HepG2 (cell line): Measurements from ENCODE around the gene CENPB. TPM values are rescaled to one million over a fixed set of nuclear protein-coding genes. Genes with fewer than 3 reads are reported as not detected.

Source experiments
- DBP ChIP-seq: sonication (generic); formaldehyde crosslinking; IDR thresholded peaks from 2 replicates; pipeline ENCODE4 v1.4.0; 2020; ENCODE audit warnings: missing genetic modification reagents; ENCODE audit errors: not compliant biosample characterization
- FLYWCH1 ChIP-seq: sonication (generic); formaldehyde crosslinking; IDR thresholded peaks from 2 replicates; pipeline ENCODE4 v1.8.1; 2023; ENCODE audit warnings: mild to moderate bottlenecking, missing genetic modification reagents
- FOXP4 ChIP-seq: sonication (generic); formaldehyde crosslinking; IDR thresholded peaks from 2 replicates; pipeline ENCODE4 v1.4.0; 2020; ENCODE audit warnings: missing genetic modification reagents
- MIER3 ChIP-seq: IDR thresholded peaks from 2 replicates; pipeline ENCODE4 v1.6.1; 2016; ENCODE audit warnings: missing compliant biosample characterization, borderline replicate concordance
- RARA ChIP-seq: IDR thresholded peaks from 2 replicates; pipeline ENCODE4 v1.6.1; 2016; ENCODE audit warnings: missing genetic modification reagents, missing compliant biosample characterization
- SATB2 ChIP-seq: sonication (generic); formaldehyde crosslinking; IDR thresholded peaks from 2 replicates; pipeline ENCODE4 v1.5.0; 2020; ENCODE audit warnings: missing genetic modification reagents
- SP5 ChIP-seq: IDR thresholded peaks from 2 replicates; pipeline ENCODE4 v1.6.1; 2016; ENCODE audit warnings: low read depth, borderline replicate concordance
- TERF1 ChIP-seq: sonication (generic); formaldehyde crosslinking; IDR thresholded peaks from 2 replicates; pipeline ENCODE4 v1.8.0; 2022; ENCODE audit warnings: mild to moderate bottlenecking, missing genetic modification reagents, moderate library complexity
- ZBTB2 ChIP-seq: sonication (generic); formaldehyde crosslinking; IDR thresholded peaks from 2 replicates; pipeline ENCODE4 v1.8.0; 2022; ENCODE audit warnings: low read depth, missing genetic modification reagents
- ZC3H4 ChIP-seq: sonication (generic); formaldehyde crosslinking; IDR thresholded peaks from 2 replicates; pipeline ENCODE4 v1.4.0; 2020; ENCODE audit warnings: missing genetic modification reagents, borderline replicate concordance
- ZIK1 ChIP-seq: sonication (generic); formaldehyde crosslinking; IDR thresholded peaks from 2 replicates; pipeline ENCODE4 v1.5.0; 2020; ENCODE audit warnings: mild to moderate bottlenecking, low read depth, missing genetic modification reagents, borderline replicate concordance
- ZNF468 ChIP-seq: sonication (generic); formaldehyde crosslinking; IDR thresholded peaks from 2 replicates; pipeline ENCODE4 v1.8.0; 2022; ENCODE audit warnings: mild to moderate bottlenecking, moderate library complexity, missing genetic modification reagents
- ZNF605 ChIP-seq: sonication (generic); formaldehyde crosslinking; IDR thresholded peaks from 2 replicates; pipeline ENCODE4 v1.8.0; 2022; ENCODE audit warnings: mild to moderate bottlenecking, missing genetic modification reagents
- ZNF609 ChIP-seq: sonication (generic); formaldehyde crosslinking; IDR thresholded peaks from 2 replicates; pipeline ENCODE4 v1.4.0; 2020; ENCODE audit warnings: mild to moderate bottlenecking, missing genetic modification reagents, borderline replicate concordance
- ZNF773 ChIP-seq: sonication (generic); formaldehyde crosslinking; IDR thresholded peaks from 2 replicates; pipeline ENCODE4 v1.4.0; 2020; ENCODE audit warnings: missing genetic modification reagents, borderline replicate concordance
- polyA plus RNA-seq, 8 experiments: library from polyadenylated mRNA; depleted of rRNA in 3 of 8; stranded (reverse) in 7 of 8; unstranded in 1 of 8; fragments of >200 nt; fragmentation: Illumina TruSeq in 4 of 8; extraction: Trizol in 4 of 8; gene quantifications; 2 replicates each; pipeline versions ENCODE4 v1.2.1 to v1.2.3, GENCODE V29; 2011 to 2016; ENCODE audit warnings: low read depth in 4 of 8, missing spikeins in 1 of 8, mixed read lengths in 1 of 8; ENCODE audit not compliant: insufficient read depth in 1 of 8
- total RNA-seq, 5 experiments: library from RNA; depleted of rRNA; stranded (reverse); fragments of >200 nt; fragmentation: Illumina TruSeq; extraction: Trizol; gene quantifications; 2 replicates each; pipeline ENCODE4 v1.2.3, GENCODE V29; 2016; ENCODE audit warnings: low read depth in 1 of 5

Gene CENPB
- total and polyA plus RNA-seq, 2 of the 13 experiments (the other 11 are each of a cell fraction or from before 2014, with no cell fraction given), result 10.4 to 54.5 TPM

- TF ChIP-seq FOXP4 (CRISPR knock-in tag), result 0 out of 2 replicates have a peak, but pooled peaks have one; percentile 5
- TF ChIP-seq TERF1, result no peak
- no peak for TF ChIP-seq SP5 (CRISPR knock-in tag)
- no peak for TF ChIP-seq ZNF468 (CRISPR knock-in tag)
- no peak for TF ChIP-seq SATB2 (CRISPR knock-in tag)
- TF ChIP-seq ZNF773 (CRISPR knock-in tag), result no peak
- TF ChIP-seq ZIK1, result no peak
- 0 out of 2 replicates have a peak, but pooled peaks have one; percentile 0 for TF ChIP-seq ZNF605 (CRISPR knock-in tag)
- TF ChIP-seq ZC3H4, result no peak
- 0 out of 2 replicates have a peak, but pooled peaks have one; percentile 9 for TF ChIP-seq ZNF609 (CRISPR knock-in tag)
- TF ChIP-seq RARA (CRISPR knock-in tag), result no peak
- TF ChIP-seq DBP, result no peak
- no peak for TF ChIP-seq FLYWCH1
- no peak for TF ChIP-seq ZBTB2 (CRISPR knock-in tag)
- TF ChIP-seq MIER3 (CRISPR knock-in tag), result no peak
Measured at GRCh38 chr20:3797226-3797545, 10.6 kb upstream of the CENPB start (continued).
